Measurements from ENCODE around the gene GSK3A.

GRCh38 chr19:42270346-42271044 lies 28.1 kb upstream of the GSK3A start:
- no peak for TF ChIP-seq CTCF (IDR thresholded peaks at IDR 0.05)
- TF ChIP-seq POLR2AphosphoS5 (IDR thresholded peaks at IDR 0.05): peak in 1 of 3 donors; percentile 35
